SK-N-SH (cell line): ENCODE measurements around the gene GALNT17. TPM values are rescaled to one million over a fixed set of nuclear protein-coding genes. Genes with fewer than 3 reads are reported as not detected.

Experiments
- CTCF ChIA-PET: fragments of 300-600, 350-600 bp; formaldehyde crosslinking; extraction: SDS; loops from one replicate; lab custom pipeline; 2021; lab: Yijun Ruan, JAX
- POLR2A ChIA-PET: fragments of 350-600 bp; sonication (Branson Sonifier 250); formaldehyde crosslinking; extraction: SDS; loops from one replicate; lab custom pipeline; 2020; ENCODE audit warnings: antibody characterized with exemption, inconsistent platforms; lab: Yijun Ruan, JAX
- DNase-seq: peaks from one replicate; pipeline ENCODE4 v3.0.0; 2012
- H2AFZ ChIP-seq: fragments of 200-600 bp; sonication (generic); 2 replicates; pipeline ENCODE4 v1.8.1; 2016; ENCODE audit warnings: antibody characterized with exemption, mild to moderate bottlenecking, low read depth
- H3F3A ChIP-seq: fragments of 200-600 bp; sonication (generic); replicated peaks from 2 replicates; pipeline ENCODE3; 2016; ENCODE audit warnings: antibody characterized with exemption, mild to moderate bottlenecking; ENCODE audit not compliant: insufficient read depth
- H3K27ac ChIP-seq, 2 experiments: fragments of 200-500 bp in 1 of 2; fragments of 200-600 bp in 1 of 2; sonication (Bioruptor generic) in 1 of 2; sonication (generic), shearing (Covaris generic) in 1 of 2; 2 replicates each; pipeline versions ENCODE4 v1.5.1 to v1.6.1; 2014 to 2016; ENCODE audit warnings: low read depth in 2 of 2, inconsistent platforms in 1 of 2, low read length in 1 of 2, mild to moderate bottlenecking in 1 of 2, mixed read lengths in 1 of 2
- H3K27me3 ChIP-seq: fragments of 200-600 bp; sonication (generic), shearing (Covaris generic); 2 replicates; pipeline ENCODE4 v1.6.1; 2016; ENCODE audit warnings: mixed run types; ENCODE audit not compliant: insufficient read depth
- H3K36me3 ChIP-seq, 2 experiments: fragments of 200-500 bp in 1 of 2; fragments of 200-600 bp in 1 of 2; sonication (Bioruptor generic) in 1 of 2; sonication (generic) in 1 of 2; replicated peaks in 1 of 2; 2 replicates each; pipeline versions ENCODE3 to v1.5.1; 2014 to 2016; ENCODE audit warnings: low read length in 1 of 2, mild to moderate bottlenecking in 1 of 2; ENCODE audit not compliant: insufficient read depth in 2 of 2, control insufficient read depth in 1 of 2
- H3K4me1 ChIP-seq, 2 experiments: fragments of 200-500 bp in 1 of 2; fragments of 200-600 bp in 1 of 2; sonication (Bioruptor generic) in 1 of 2; sonication (generic), shearing (Covaris generic) in 1 of 2; 2 replicates each; pipeline versions ENCODE4 v1.5.1 to v1.6.1; 2014 to 2016; ENCODE audit warnings: low read depth in 1 of 2, low read length in 1 of 2, mixed run types in 1 of 2; ENCODE audit not compliant: insufficient read depth in 2 of 2, control insufficient read depth in 1 of 2
- H3K4me2 ChIP-seq: fragments of 200-600 bp; sonication (generic), shearing (Covaris generic); 2 replicates; pipeline ENCODE4 v1.6.1; 2017; ENCODE audit warnings: mixed run types
- H3K4me3 ChIP-seq, 2 experiments: fragments of 200-500 bp in 1 of 2; fragments of 200-600 bp in 1 of 2; sonication (Bioruptor generic) in 1 of 2; sonication (generic), shearing (Covaris generic) in 1 of 2; 2 replicates each; pipeline versions ENCODE4 v1.5.1 to v1.8.1; 2014 to 2016; ENCODE audit warnings: low read depth in 2 of 2, inconsistent platforms in 1 of 2, low read length in 1 of 2, mild to moderate bottlenecking in 1 of 2, mixed read lengths in 1 of 2, moderate library complexity in 1 of 2
- H3K79me2 ChIP-seq: fragments of 200-600 bp; sonication (generic); 2 replicates; pipeline ENCODE4 v1.8.1; 2017; ENCODE audit warnings: mild to moderate bottlenecking; ENCODE audit not compliant: insufficient read depth
- H3K9ac ChIP-seq: fragments of 200-600 bp; sonication (generic); 2 replicates; pipeline ENCODE4 v1.6.1; 2017; ENCODE audit warnings: mixed run types
- H3K9me2 ChIP-seq: fragments of 200-600 bp; sonication (generic); 2 replicates; pipeline ENCODE4 v1.6.1; 2017; ENCODE audit warnings: mixed run types
- H3K9me3 ChIP-seq: fragments of 200-600 bp; sonication (generic); 2 replicates; pipeline ENCODE4 v1.6.1; 2017; ENCODE audit warnings: mixed run types, mild to moderate bottlenecking, moderate library complexity
- H4K20me1 ChIP-seq: fragments of 200-600 bp; sonication (generic); 2 replicates; pipeline ENCODE4 v1.6.1; 2017; ENCODE audit warnings: mild to moderate bottlenecking, mixed run types; ENCODE audit not compliant: insufficient read depth
- CHD2 ChIP-seq: fragments of 150-350 bp; IDR thresholded peaks from 2 replicates; pipeline ENCODE4 v1.6.1; 2018; ENCODE audit warnings: low read length; ENCODE audit not compliant: partially characterized antibody
- EP300 ChIP-seq, 2 experiments: IDR thresholded peaks; 2 replicates each; pipeline versions ENCODE4 v1.4.0 to v1.6.1; 2012; ENCODE audit warnings: borderline replicate concordance in 1 of 2, low read depth in 1 of 2, low read length in 1 of 2
- EZH2phosphoT487 ChIP-seq: fragments of 200-600 bp; sonication (generic); IDR thresholded peaks from 2 replicates; pipeline ENCODE4 v1.6.1; 2017; ENCODE audit warnings: low read depth, mixed run types, mild to moderate bottlenecking, antibody characterized with exemption, moderate library complexity, borderline replicate concordance
- FOXJ3 ChIP-seq: sonication (generic); formaldehyde crosslinking; IDR thresholded peaks from 2 replicates; pipeline ENCODE4 v1.5.1; 2020; ENCODE audit warnings: mild to moderate bottlenecking, missing genetic modification reagents
- GATA2 ChIP-seq: sonication (generic); formaldehyde crosslinking; IDR thresholded peaks from 2 replicates; pipeline ENCODE4 v1.5.0; 2020; ENCODE audit warnings: mild to moderate bottlenecking, missing genetic modification reagents
- MAX ChIP-seq: IDR thresholded peaks from 2 replicates; pipeline ENCODE4 v1.4.0; 2012; ENCODE audit warnings: low read depth
- RAD21 ChIP-seq: IDR thresholded peaks from 2 replicates; pipeline ENCODE4 v1.6.1; 2012; ENCODE audit warnings: mild to moderate bottlenecking, low read length
- REST ChIP-seq: IDR thresholded peaks from 2 replicates; pipeline ENCODE4 v1.6.1; 2012; ENCODE audit warnings: mild to moderate bottlenecking, low read depth, low read length, moderate library complexity
- RFX5 ChIP-seq: IDR thresholded peaks from 2 replicates; pipeline ENCODE4 v1.6.1; 2012; ENCODE audit warnings: mild to moderate bottlenecking, improper control_type of control experiment, low read length
- SIN3A ChIP-seq: IDR thresholded peaks from 2 replicates; pipeline ENCODE4 v1.6.1; 2012; ENCODE audit warnings: low read depth, mild to moderate bottlenecking, low read length, moderate library complexity, borderline replicate concordance
- SMC3 ChIP-seq: IDR thresholded peaks from 2 replicates; pipeline ENCODE4 v1.6.1; 2012; ENCODE audit warnings: low read depth, low read length, improper control_type of control experiment
- USF1 ChIP-seq: IDR thresholded peaks from 2 replicates; pipeline ENCODE4 v1.4.0; 2012; ENCODE audit warnings: low read depth, borderline replicate concordance
- USF2 ChIP-seq: fragments of 150-350 bp; IDR thresholded peaks from 2 replicates; pipeline ENCODE4 v1.6.1; 2017; ENCODE audit warnings: antibody characterized with exemption, low read length, low read depth, borderline replicate concordance
- ZBTB33 ChIP-seq: IDR thresholded peaks from 2 replicates; pipeline ENCODE4 v1.4.0; 2012; ENCODE audit warnings: low read depth, borderline replicate concordance
- WGBS: methylation state at CpG from one replicate; pipeline ENCODE4 v1.1.6; 2017; ENCODE audit warnings: low lambda C conversion rate; 5-methylcytosine and 5-hydroxymethylcytosine counted together
- polyA plus RNA-seq, 3 experiments: library from polyadenylated mRNA; depleted of rRNA; stranded (reverse); fragments of >200 nt; gene quantifications; 2 replicates each; pipeline ENCODE4 v1.2.3, GENCODE V29; 2012

Gene GALNT17
- polyA plus RNA-seq, 1 of the 3 experiments (the other 2 are of a cell fraction) = not detected

GRCh38 chr7:71285571-71286145 lies 153.7 kb downstream of the GALNT17 start (continued):
- no peak for TF ChIP-seq REST

- H3K27me3 ChIP-seq = no peaks in the 10 kb centered on the region
- no peaks in the 10 kb centered on the region for H3K9me2 ChIP-seq
- no peaks in the 10 kb centered on the region for H3K79me2 ChIP-seq
- CTCF ChIA-PET = no interaction called here
- 0 out of 2 replicates have a peak overlapping the region, but pooled peaks have one; percentile 47 for H2AFZ ChIP-seq
- H3F3A ChIP-seq = no peaks in the 10 kb centered on the region
- WGBS = 38% methylated on average over 7 of the region's 7 CpGs
- no peak overlapping the region for H3K4me3 ChIP-seq
- H3K9ac ChIP-seq = no peak overlapping the region
- DNase-seq = no peak
- H3K4me1 ChIP-seq = no peaks in the 10 kb centered on the region
- no peak overlapping the region for H3K27ac ChIP-seq
- no peaks in the 10 kb centered on the region for H3K36me3 ChIP-seq
- H4K20me1 ChIP-seq = no peaks in the 10 kb centered on the region
- H3K9me3 ChIP-seq = peaks cover 5% of the 10 kb centered on the region; the same call in 1 of the 2 replicates
- no peak for TF ChIP-seq SIN3A
- TF ChIP-seq ZBTB33 = no peak
- no peak for TF ChIP-seq USF2
- no peak for TF ChIP-seq EZH2phosphoT487
- no peak for TF ChIP-seq RAD21
- no peak for TF ChIP-seq MAX
- no peak for TF ChIP-seq FOXJ3
- no peak for TF ChIP-seq CHD2
- TF ChIP-seq USF1 = no peak
- no peak for TF ChIP-seq RFX5
- no peak for TF ChIP-seq GATA2 (CRISPR knock-in tag)
- TF ChIP-seq SMC3 = no peak
- no peak for TF ChIP-seq EP300 (IDR thresholded peaks at IDR 0.05; ENCODE audit: borderline replicate concordance in 1 of 2, low read depth in 1 of 2, low read length in 1 of 2)
- POLR2A ChIA-PET = no interaction called here
- H3K4me2 ChIP-seq = no peak overlapping the region
Measured at GRCh38 chr7:71286336-71286735, 154.4 kb downstream of the GALNT17 start.
